ENCODE results near the gene LGI2.

LGI2 gene

GRCh38 chr4:24993551-24994080 is 37.1 kb downstream of the LGI2 start:
- no peak for DNase-seq (ENCODE audit: low read depth)

GRCh38 chr4:24992968-24993367 is 37.8 kb downstream of the LGI2 start:
- DNase-seq (ENCODE audit: low read depth), result no peak

GRCh38 chr4:24991015-24991414 is 39.7 kb downstream of the LGI2 start:
- no peak for DNase-seq (ENCODE audit: low read depth)

GRCh38 chr4:24989327-24989726 is 41.4 kb downstream of the LGI2 start:
- DNase-seq (ENCODE audit: low read depth), result no peak

- no peak for DNase-seq (ENCODE audit: low read depth)
Measured at GRCh38 chr4:24988776-24989175, 42.0 kb downstream of the LGI2 start.

- DNase-seq (ENCODE audit: low read depth), result no peak
Measured at GRCh38 chr4:24984602-24985532, 45.9 kb downstream of the LGI2 start.

GRCh38 chr4:24980740-24981139 is 50.0 kb downstream of the LGI2 start:
- no peak for DNase-seq (ENCODE audit: low read depth)

- DNase-seq (ENCODE audit: low read depth), result peak; percentile 9
Measured at GRCh38 chr4:24980064-24980690, 50.6 kb downstream of the LGI2 start.

GRCh38 chr4:24979554-24979953 is 51.2 kb downstream of the LGI2 start:
- DNase-seq (ENCODE audit: low read depth), result no peak

GRCh38 chr4:24978291-24979075 is 52.3 kb downstream of the LGI2 start:
- no peak for DNase-seq (ENCODE audit: low read depth)

- no peak for DNase-seq (ENCODE audit: low read depth)
Measured at GRCh38 chr4:24975510-24975909, 55.2 kb downstream of the LGI2 start.

GRCh38 chr4:24973747-24974601 is 56.8 kb downstream of the LGI2 start:
- no peak for DNase-seq (ENCODE audit: low read depth)

GRCh38 chr4:24973404-24973746 is 57.4 kb downstream of the LGI2 start:
- DNase-seq (ENCODE audit: low read depth), result no peak

- no peak for DNase-seq (ENCODE audit: low read depth)
Measured at GRCh38 chr4:24971192-24971591, 59.6 kb downstream of the LGI2 start.

- DNase-seq (ENCODE audit: low read depth), result no peak
Measured at GRCh38 chr4:24970635-24971034, 60.1 kb downstream of the LGI2 start.

GRCh38 chr4:24970191-24970590 is 60.6 kb downstream of the LGI2 start:
- DNase-seq (ENCODE audit: low read depth), result no peak

GRCh38 chr4:24969486-24969885 is 61.3 kb downstream of the LGI2 start:
- DNase-seq (ENCODE audit: low read depth), result no peak

GRCh38 chr4:24968992-24969391 is 61.8 kb downstream of the LGI2 start:
- no peak for DNase-seq (ENCODE audit: low read depth)

GRCh38 chr4:24968278-24968677 is 62.5 kb downstream of the LGI2 start:
- no peak for DNase-seq (ENCODE audit: low read depth)

- DNase-seq (ENCODE audit: low read depth), result no peak
Measured at GRCh38 chr4:24967346-24967745, 63.4 kb downstream of the LGI2 start.

- DNase-seq (ENCODE audit: low read depth), result no peak
Measured at GRCh38 chr4:24966076-24966475, 64.7 kb downstream of the LGI2 start.

- DNase-seq (ENCODE audit: low read depth), result no peak
Measured at GRCh38 chr4:24965627-24966026, 65.1 kb downstream of the LGI2 start.
